ENCODE measurements around the gene PKD1.

- TF ChIP-seq, protein P1, sequence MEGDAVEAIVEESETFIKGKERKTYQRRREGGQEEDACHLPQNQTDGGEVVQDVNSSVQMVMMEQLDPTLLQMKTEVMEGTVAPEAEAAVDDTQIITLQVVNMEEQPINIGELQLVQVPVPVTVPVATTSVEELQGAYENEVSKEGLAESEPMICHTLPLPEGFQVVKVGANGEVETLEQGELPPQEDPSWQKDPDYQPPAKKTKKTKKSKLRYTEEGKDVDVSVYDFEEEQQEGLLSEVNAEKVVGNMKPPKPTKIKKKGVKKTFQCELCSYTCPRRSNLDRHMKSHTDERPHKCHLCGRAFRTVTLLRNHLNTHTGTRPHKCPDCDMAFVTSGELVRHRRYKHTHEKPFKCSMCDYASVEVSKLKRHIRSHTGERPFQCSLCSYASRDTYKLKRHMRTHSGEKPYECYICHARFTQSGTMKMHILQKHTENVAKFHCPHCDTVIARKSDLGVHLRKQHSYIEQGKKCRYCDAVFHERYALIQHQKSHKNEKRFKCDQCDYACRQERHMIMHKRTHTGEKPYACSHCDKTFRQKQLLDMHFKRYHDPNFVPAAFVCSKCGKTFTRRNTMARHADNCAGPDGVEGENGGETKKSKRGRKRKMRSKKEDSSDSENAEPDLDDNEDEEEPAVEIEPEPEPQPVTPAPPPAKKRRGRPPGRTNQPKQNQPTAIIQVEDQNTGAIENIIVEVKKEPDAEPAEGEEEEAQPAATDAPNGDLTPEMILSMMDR (conservative IDR thresholded peaks at IDR 0.05; ENCODE audit: low read depth, low read length), result no peak
- TF ChIP-seq EZH2phosphoT487 (IDR thresholded peaks at IDR 0.05; ENCODE audit: borderline replicate concordance, low read length), result no peak
- no peak for TF ChIP-seq EZH2 (IDR thresholded peaks at IDR 0.05; ENCODE audit: low read length, unreplicated experiment)
Observed at GRCh38 chr16:2083409-2083808, 52.3 kb downstream of the PKD1 start.
